ENCODE results near the gene CNN2.

The CNN2 gene

GRCh38 chr19:1017115-1017905 lies 9.1 kb upstream of the CNN2 start:
- CTCF ChIA-PET: no interaction called here
- no peak for DNase-seq (ENCODE audit: extremely low spot score)
- POLR2A ChIA-PET: interaction anchor here (1.5 to 4.3 kb wide), 2 partner anchors 12 to 252 kb away, joined by 3 to 16 read pairs; partner anchors contain the start of gene CIRBP
- TF ChIP-seq LEF1 (IDR thresholded peaks at IDR 0.05; ENCODE audit: borderline replicate concordance) (no peak), FOXK2 (IDR thresholded peaks at IDR 0.05) (no peak), PKNOX1 (IDR thresholded peaks at IDR 0.05) (no peak), SUZ12 (IDR thresholded peaks at IDR 0.05) (no peak), HDGF (IDR thresholded peaks at IDR 0.05; ENCODE audit: borderline replicate concordance) (no peak), ZNF384 (IDR thresholded peaks at IDR 0.05) (no peak), SP1 (IDR thresholded peaks at IDR 0.05) (no peak), CTBP1 (IDR thresholded peaks at IDR 0.05; ENCODE audit: borderline replicate concordance) (no peak), ELF4 (IDR thresholded peaks at IDR 0.05) (no peak), BHLHE40 (IDR thresholded peaks at IDR 0.05; ENCODE audit: borderline replicate concordance) (no peak), FOXA1 (IDR thresholded peaks at IDR 0.05) (no peak), TARDBP (IDR thresholded peaks at IDR 0.05) (no peak), L3MBTL2 (conservative IDR thresholded peaks at IDR 0.05) (no peak), NFRKB (IDR thresholded peaks at IDR 0.05) (no peak)

GRCh38 chr19:1017906-1018305 lies 8.5 kb upstream of the CNN2 start:
- CTCF ChIA-PET: no interaction called here
- DNase-seq (ENCODE audit: extremely low spot score): no peak
- POLR2A ChIA-PET: interaction anchor here (1.5 to 4.3 kb wide), 2 partner anchors 11 to 251 kb away, joined by 3 to 16 read pairs; partner anchors contain the start of gene CIRBP
- TF ChIP-seq PKNOX1 (IDR thresholded peaks at IDR 0.05) (no peak), SUZ12 (IDR thresholded peaks at IDR 0.05) (no peak), TARDBP (IDR thresholded peaks at IDR 0.05) (no peak), NFRKB (IDR thresholded peaks at IDR 0.05) (no peak), ZNF384 (IDR thresholded peaks at IDR 0.05) (no peak), FOXM1 (IDR thresholded peaks at IDR 0.05; ENCODE audit: borderline replicate concordance) (no peak), FOXK2 (IDR thresholded peaks at IDR 0.05) (no peak), FOXA1 (IDR thresholded peaks at IDR 0.05) (no peak), ELF4 (IDR thresholded peaks at IDR 0.05) (no peak), LEF1 (IDR thresholded peaks at IDR 0.05; ENCODE audit: borderline replicate concordance) (no peak), BHLHE40 (IDR thresholded peaks at IDR 0.05; ENCODE audit: borderline replicate concordance) (no peak), SP1 (IDR thresholded peaks at IDR 0.05) (no peak), HDGF (IDR thresholded peaks at IDR 0.05; ENCODE audit: borderline replicate concordance) (no peak), ARNT (IDR thresholded peaks at IDR 0.05) (no peak), L3MBTL2 (conservative IDR thresholded peaks at IDR 0.05) (no peak), CTBP1 (IDR thresholded peaks at IDR 0.05; ENCODE audit: borderline replicate concordance) (no peak)

GRCh38 chr19:1018393-1018792 lies 8.0 kb upstream of the CNN2 start:
- TF ChIP-seq SP1 (IDR thresholded peaks at IDR 0.05) (no peak), HDGF (IDR thresholded peaks at IDR 0.05; ENCODE audit: borderline replicate concordance) (no peak), LEF1 (IDR thresholded peaks at IDR 0.05; ENCODE audit: borderline replicate concordance) (no peak), L3MBTL2 (conservative IDR thresholded peaks at IDR 0.05) (no peak), CTBP1 (IDR thresholded peaks at IDR 0.05; ENCODE audit: borderline replicate concordance) (no peak), NFRKB (IDR thresholded peaks at IDR 0.05) (no peak), PKNOX1 (IDR thresholded peaks at IDR 0.05) (no peak), BHLHE40 (IDR thresholded peaks at IDR 0.05; ENCODE audit: borderline replicate concordance) (no peak), FOXM1 (IDR thresholded peaks at IDR 0.05; ENCODE audit: borderline replicate concordance) (no peak), SUZ12 (IDR thresholded peaks at IDR 0.05) (no peak), ELF4 (IDR thresholded peaks at IDR 0.05) (no peak), FOXK2 (IDR thresholded peaks at IDR 0.05) (no peak), ZNF384 (IDR thresholded peaks at IDR 0.05) (no peak), TARDBP (IDR thresholded peaks at IDR 0.05) (no peak), FOXA1 (IDR thresholded peaks at IDR 0.05) (no peak), ARNT (IDR thresholded peaks at IDR 0.05) (no peak)
- POLR2A ChIA-PET: interaction anchor here (1.5 to 4.3 kb wide), 2 partner anchors 11 to 251 kb away, joined by 3 to 16 read pairs; partner anchors contain the start of gene CIRBP
- no peak for DNase-seq (ENCODE audit: extremely low spot score)
- CTCF ChIA-PET: no interaction called here

- POLR2A ChIA-PET: interaction anchor here (1.2 to 4.3 kb wide), 3 partner anchors 10 to 250 kb away, joined by 3 to 16 read pairs (median 3); partner anchors contain the start of gene CIRBP
- CTCF ChIA-PET: no interaction called here
- no peak for DNase-seq (ENCODE audit: extremely low spot score)
- TF ChIP-seq TARDBP (IDR thresholded peaks at IDR 0.05) (no peak), FOXA1 (IDR thresholded peaks at IDR 0.05) (no peak), SP1 (IDR thresholded peaks at IDR 0.05) (no peak), ARNT (IDR thresholded peaks at IDR 0.05) (no peak), ELF4 (IDR thresholded peaks at IDR 0.05) (no peak), FOXM1 (IDR thresholded peaks at IDR 0.05; ENCODE audit: borderline replicate concordance) (no peak), BHLHE40 (IDR thresholded peaks at IDR 0.05; ENCODE audit: borderline replicate concordance) (no peak), NFRKB (IDR thresholded peaks at IDR 0.05) (no peak), HDGF (IDR thresholded peaks at IDR 0.05; ENCODE audit: borderline replicate concordance) (no peak), LEF1 (IDR thresholded peaks at IDR 0.05; ENCODE audit: borderline replicate concordance) (no peak), PKNOX1 (IDR thresholded peaks at IDR 0.05) (no peak), FOXK2 (IDR thresholded peaks at IDR 0.05) (no peak), SUZ12 (IDR thresholded peaks at IDR 0.05) (no peak), ZNF384 (IDR thresholded peaks at IDR 0.05) (no peak), L3MBTL2 (conservative IDR thresholded peaks at IDR 0.05) (no peak), CTBP1 (IDR thresholded peaks at IDR 0.05; ENCODE audit: borderline replicate concordance) (no peak)
Measured at GRCh38 chr19:1018932-1019615, 7.3 kb upstream of the CNN2 start.
